Heart right ventricle (tissue), 16 donors: ENCODE results near the gene NAA38. TPM values are rescaled to one million over a fixed set of nuclear protein-coding genes. Genes with fewer than 3 reads are reported as not detected.

Experiments used
- ATAC-seq, 8 donors: fragments of 200-7000 bp; cut with Tn5 transposase; one replicate each; pipeline ENCODE4 v1.9.1; 2020; ENCODE audit warnings: mild to moderate bottlenecking in 8 of 8, moderate library complexity in 8 of 8, moderate number of reproducible peaks in 1 of 8
- DNase-seq, 2 donors: peaks; one replicate each; pipeline ENCODE4 v3.0.0-alpha.2; 2020
- H3K27ac ChIP-seq, 10 donors: fragments of 200-600 bp; sonication (generic) in 2 of 10; one replicate each; pipeline versions ENCODE4 v1.5.0 to v1.8.0; 2020 to 2022; ENCODE audit warnings: mild to moderate bottlenecking in 3 of 10
- H3K27me3 ChIP-seq, 7 donors: fragments of 200-600 bp; one replicate each; pipeline ENCODE4 v1.8.0; 2021 to 2022; ENCODE audit warnings: mild to moderate bottlenecking in 2 of 7
- H3K36me3 ChIP-seq, 9 donors: fragments of 200-600 bp; sonication (generic) in 1 of 9; one replicate each; pipeline versions ENCODE4 v1.5.0 to v1.8.0; 2020 to 2022; ENCODE audit warnings: mild to moderate bottlenecking in 2 of 9
- H3K4me1 ChIP-seq, 9 donors: fragments of 200-600 bp; sonication (generic) in 1 of 9; one replicate each; pipeline versions ENCODE4 v1.5.0 to v1.8.0; 2020 to 2022; ENCODE audit warnings: mild to moderate bottlenecking in 4 of 9
- H3K4me3 ChIP-seq, 10 donors: fragments of 200-600 bp; sonication (generic) in 2 of 10; one replicate each; pipeline versions ENCODE4 v1.5.0 to v1.8.0; 2020 to 2022; ENCODE audit warnings: mild to moderate bottlenecking in 7 of 10, moderate library complexity in 2 of 10
- H3K9me3 ChIP-seq, 11 donors: fragments of 200-600 bp in 10 of 11; sonication (generic) in 2 of 11; one replicate each; pipeline versions ENCODE4 v1.5.0 to v1.8.0; 2013 to 2022; ENCODE audit warnings: mild to moderate bottlenecking in 2 of 11, control low read depth in 1 of 11, moderate library complexity in 1 of 11
- CTCF ChIP-seq, 9 donors: fragments of 200-600 bp; sonication (generic) in 2 of 9; IDR thresholded peaks; one replicate each; pipeline versions ENCODE4 v1.5.0 to v1.8.0; 2021 to 2022; ENCODE audit warnings: antibody characterized with exemption in 9 of 9, mild to moderate bottlenecking in 5 of 9, moderate library complexity in 1 of 9
- WGBS, 2 donors: extraction: QIAGEN DNeasy Blood & Tissue Kit; methylation state at CpG; one replicate each; pipeline ENCODE4 v1.1.7; 2013; ENCODE audit warnings: inconsistent platforms in 1 of 2; 5-methylcytosine and 5-hydroxymethylcytosine counted together
- intact Hi-C, 10 donors: fragments of 100-400 bp; cut with DNase I; formaldehyde crosslinking; loops; one replicate each; pipeline versions ENCODE4 v1.11.1 to v1.14.2; 2022
- polyA plus RNA-seq, 2 donors: library from polyadenylated mRNA; stranded (reverse); fragments of 200-250 nt; gene quantifications; one replicate each; pipeline ENCODE4 v1.2.3, GENCODE V29; 2013
- total RNA-seq, 10 donors: library from RNA; stranded (reverse); fragmentation: NEBNext Ultra II Directional in 3 of 10; extraction: Animal tissue kit (Norgen Biotek cat#: 25700) in 3 of 10; gene quantifications; one replicate each; pipeline versions ENCODE4 v1.2.1 to v1.2.4, GENCODE V29; 2021 to 2023
- donor health status: Arrhythmogenic right ventricular cardiomyopathy.
- donor health status: ischemic (EF 13 %, LVEDD 7.1; RV severe dilation, severe dysfunction).
- donor health status: healthy with polysubstance abuse.
- donor health status: DM: no; HTN: yes; CAD: no.
- donor health status: DM: no; HTN: no; CAD: no.
- donor health status: ischemic (EF 25% LVEDD 6.9; RV normal size, moderate dysfunction).
- donor health status: ischemic (EF 25% LVEDD 5.7; RV mildly dilated, moderate dysfunction).
- donor health status: healthy.
- donor health status: DM: yes; HTN: yes; CAD: no.
- donor health status: Ischemic cardiomyopathy.
- donor health status: ischemic (EF 35%, LVEDD 5.7; RV mildly dilated, moderate dysfunction).
- donor health status: nonischemic (EF 11% LVEDD 7.7; RV severe dilation, severe dysfunction).
- donor health status: DM: yes; HTN: yes; CAD: no.
- donor health status: PGD.
- donor health status: ischemic (EF 29% LVEDD 5.4; RV normal size, mild dysfunction).
- donor health status: nonischemic (EF 23%, LVEDD 6.1; RV moderate dilation, normal function).

The NAA38 gene
- total and polyA plus RNA-seq, 12 donors, result 59.2 to 167 (median 75.2) TPM

DNA sequence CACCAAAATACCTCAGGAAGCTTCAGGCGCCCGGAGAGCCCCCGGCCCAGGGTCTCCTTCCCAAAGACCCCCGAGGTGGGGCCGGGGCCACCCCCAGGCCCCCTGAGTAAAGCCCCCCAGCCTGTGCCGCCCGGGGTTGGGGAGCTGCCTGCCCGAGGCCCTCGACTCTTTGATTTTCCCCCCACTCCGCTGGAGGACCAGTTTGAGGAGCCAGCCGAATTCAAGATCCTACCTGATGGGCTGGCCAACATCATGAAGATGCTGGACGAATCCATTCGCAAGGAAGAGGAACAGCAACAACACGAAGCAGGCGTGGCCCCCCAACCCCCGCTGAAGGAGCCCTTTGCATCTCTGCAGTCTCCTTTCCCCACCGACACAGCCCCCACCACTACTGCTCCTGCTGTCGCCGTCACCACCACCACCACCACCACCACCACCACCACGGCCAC is 9.2 kb downstream of the NAA38 start:
- intact Hi-C loops, result loop anchor here in 1 of 10 donors (10.0 kb wide), 1 partner anchor 307 kb away; the partner anchor contains the start of gene PER1
- no peak overlapping the region for H3K27ac ChIP-seq
- TF ChIP-seq CTCF (IDR thresholded peaks at IDR 0.05), result no peak
- H3K36me3 ChIP-seq, result peaks cover 0 to 80% (median 52%) of the 10 kb centered on the region in 9 donors
- ATAC-seq, result no peak
- H3K9me3 ChIP-seq, result no peaks in the 10 kb centered on the region
- no peak for DNase-seq
- H3K27me3 ChIP-seq, result no peaks in the 10 kb centered on the region
- H3K4me3 ChIP-seq, result no peak overlapping the region
- WGBS, 2 donors, result 87 to 88% methylated on average over 18 to 19 of the region's 20 CpGs
- peaks cover 10 to 43% (median 32%) of the 10 kb centered on the region in 9 donors for H3K4me1 ChIP-seq

GRCh38 chr17:7846765-7847661 is 10.3 kb downstream of the NAA38 start:
- intact Hi-C loops, result loop anchor here in 1 of 10 donors (10.0 kb wide), 1 partner anchor 308 kb away; the partner anchor contains the start of gene PER1
- H3K36me3 ChIP-seq, result peaks cover 0 to 69% (median 47%) of the 10 kb centered on the region in 9 donors
- no peak for TF ChIP-seq CTCF (IDR thresholded peaks at IDR 0.05)
- DNase-seq (no peak), ATAC-seq (no peak)
- whole genome bisulfite sequencing, 2 donors, result 87% methylated on average over 34 of the region's 34 CpGs
- H3K9me3 ChIP-seq, result no peaks in the 10 kb centered on the region
- peaks cover 10 to 36% (median 28%) of the 10 kb centered on the region in 9 donors for H3K4me1 ChIP-seq
- no peaks in the 10 kb centered on the region for H3K27me3 ChIP-seq
- H3K4me3 ChIP-seq, result no peak overlapping the region
- H3K27ac ChIP-seq, result no peak overlapping the region

DNA sequence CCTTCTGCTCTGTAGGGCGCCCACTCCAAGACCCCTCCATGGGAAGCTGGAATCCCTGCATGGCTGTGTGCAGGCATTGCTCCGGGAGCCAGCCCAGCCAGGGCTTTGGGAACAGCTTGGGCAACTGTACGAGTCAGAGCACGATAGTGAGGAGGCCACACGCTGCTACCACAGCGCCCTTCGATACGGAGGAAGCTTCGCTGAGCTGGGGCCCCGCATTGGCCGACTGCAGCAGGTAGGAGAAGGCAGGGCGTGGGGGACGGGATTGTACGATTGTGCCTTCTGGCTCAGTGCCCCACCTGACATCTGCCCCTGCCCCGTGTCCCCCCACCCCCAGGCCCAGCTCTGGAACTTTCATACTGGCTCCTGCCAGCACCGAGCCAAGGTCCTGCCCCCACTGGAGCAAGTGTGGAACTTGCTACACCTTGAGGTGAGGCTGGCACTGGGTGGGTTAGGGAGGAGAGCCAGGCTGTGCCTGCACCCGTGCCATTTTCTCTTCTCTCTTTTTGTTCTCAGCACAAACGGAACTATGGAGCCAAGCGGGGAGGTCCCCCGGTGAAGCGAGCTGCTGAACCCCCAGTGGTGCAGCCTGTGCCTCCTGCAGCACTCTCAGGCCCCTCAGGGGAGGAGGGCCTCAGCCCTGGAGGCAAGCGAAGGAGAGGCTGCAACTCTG is 11.2 kb downstream of the NAA38 start:
- Histone ChIP-seq H3K4me3 (peak overlapping the region in 2 of 10 donors; percentile 68 to 77), H3K27me3 (no peaks in the 10 kb centered on the region), H3K27ac (peak overlapping the region in 4 of 10 donors; percentile 96 to 100 (median 98)), H3K9me3 (no peaks in the 10 kb centered on the region), H3K36me3 (peaks cover 0 to 60% (median 41%) of the 10 kb centered on the region in 9 donors), H3K4me1 (peaks cover 9 to 32% (median 24%) of the 10 kb centered on the region in 9 donors)
- WGBS, 2 donors, result 86 to 91% methylated on average over 22 of the region's 22 CpGs
- intact Hi-C loops, result loop anchor here in 1 of 10 donors (10.0 kb wide), 1 partner anchor 309 kb away; the partner anchor contains the start of gene PER1
- no peak for ATAC-seq
- no peak for DNase-seq
- TF ChIP-seq CTCF (IDR thresholded peaks at IDR 0.05), result no peak
